ENCODE results near the gene SP2. TPM values are rescaled to one million over a fixed set of nuclear protein-coding genes. Genes with fewer than 3 reads are reported as not detected.

Gene SP2
- total and polyA plus RNA-seq, 2 of the 13 experiments (the other 11 are each of a cell fraction or from before 2014, with no cell fraction given), result 1.4 to 4.8 TPM

GRCh38 chr17:47945529-47946508 is 49.8 kb downstream of the SP2 start:
- no peak for FAIRE-seq
- peak overlapping the region; percentile 14 for H3K9ac ChIP-seq (ENCODE audit: insufficient read depth, low read depth, low read length)
- H3K79me2 ChIP-seq (ENCODE audit: insufficient read depth, low read length), result peaks cover 20% of the 10 kb centered on the region
- DNase-seq (ENCODE audit: low spot score), result no peak
- H3K4me2 ChIP-seq (ENCODE audit: low read depth, low read length), result peak overlapping the region; percentile 23
- WGBS (ENCODE audit: low lambda C conversion rate), result 95% methylated on average over 10 of the region's 10 CpGs
- H2AFZ ChIP-seq (ENCODE audit: low read length), result no peak overlapping the region
- ChIA-PET POLR2A (interaction anchor here (0.6 to 2.1 kb wide), 3 partner anchors 25 to 73 kb away, joined by 3 to 31 read pairs (median 3); partner anchors contain the start of genes CDK5RAP3 and SP2), CTCF (ENCODE audit: low intra/inter-chr PET ratio, low total read pairs) (interaction anchor here (1.6 kb wide), 1 partner anchor 25 kb away, joined by 11 read pairs; the partner anchor contains the start of gene CDK5RAP3)
- ATAC-seq, result no peak; the same call in 2 of the 3 replicates
- intact Hi-C loops (cut with micrococcal nuclease; ENCODE audit: unreplicated experiment), result no loop called here
- H3K4me3 ChIP-seq (replicated peaks in 1 of 3; ENCODE audit: insufficient read depth in 1 of 3, low read depth in 2 of 3, low read length in 3 of 3), result no peak overlapping the region
- peaks cover 92% of the 10 kb centered on the region for H3K4me1 ChIP-seq (ENCODE audit: insufficient read depth, low read length)
- BruUV-seq (replicated peaks), result no TSS peak
- H3K27ac ChIP-seq (ENCODE audit: extremely low read length, insufficient read depth, low read length), result peak overlapping the region; percentile 55
- H3K27me3 ChIP-seq (ENCODE audit: control insufficient read depth in 1 of 2, insufficient read depth in 2 of 2, low read length in 2 of 2), result no peaks in the 10 kb centered on the region
- H4K20me1 ChIP-seq (ENCODE audit: insufficient read depth, low read length), result no peaks in the 10 kb centered on the region
- no peaks in the 10 kb centered on the region for H3K9me3 ChIP-seq (ENCODE audit: low read length)
- in situ Hi-C loops (cut with HindIII; ENCODE audit: extremely low pct_ligation_motif_present, low pct_unique_long_range_greater_than_20kb), result no loop called here
- H3K36me3 ChIP-seq (replicated peaks in 1 of 2; ENCODE audit: control insufficient read depth in 1 of 2, insufficient read depth in 2 of 2, low read length in 2 of 2), result peaks cover 6 to 42% of the 10 kb centered on the region in 2 experiments
- no peak for TF ChIP-seq ZNF280B (CRISPR knock-in tag; IDR thresholded peaks at IDR 0.05; ENCODE audit: borderline replicate concordance)
- no peak for TF ChIP-seq MAX (IDR thresholded peaks at IDR 0.05)
- TF ChIP-seq ZNF225 (CRISPR knock-in tag; IDR thresholded peaks at IDR 0.05), result 0 out of 2 replicates have a peak, but pooled peaks have one; percentile 30
- no peak for TF ChIP-seq ZNF746 (CRISPR knock-in tag; IDR thresholded peaks at IDR 0.05)
- no peak for TF ChIP-seq ZBTB40 (IDR thresholded peaks at IDR 0.05)
- TF ChIP-seq ZBTB40 (CRISPR knock-in tag; IDR thresholded peaks at IDR 0.05), result no peak
- no peak for TF ChIP-seq ZNF747 (CRISPR knock-in tag; IDR thresholded peaks at IDR 0.05; ENCODE audit: borderline replicate concordance)
- TF ChIP-seq BCL3 (CRISPR knock-in tag; IDR thresholded peaks at IDR 0.05), result no peak
- 0 out of 2 replicates have a peak, but pooled peaks have one; percentile 13 for TF ChIP-seq ZNF788 (CRISPR knock-in tag; IDR thresholded peaks at IDR 0.05; ENCODE audit: borderline replicate concordance)

Data from HepG2 (cell line).